ENCODE measurements around the gene GSG1. TPM values are rescaled to one million over a fixed set of nuclear protein-coding genes. Genes with fewer than 3 reads are reported as not detected.

The GSG1 gene
- polyA plus RNA-seq, 4 donors, result 0.85 to 13.2 (median 3.4) TPM

DNA sequence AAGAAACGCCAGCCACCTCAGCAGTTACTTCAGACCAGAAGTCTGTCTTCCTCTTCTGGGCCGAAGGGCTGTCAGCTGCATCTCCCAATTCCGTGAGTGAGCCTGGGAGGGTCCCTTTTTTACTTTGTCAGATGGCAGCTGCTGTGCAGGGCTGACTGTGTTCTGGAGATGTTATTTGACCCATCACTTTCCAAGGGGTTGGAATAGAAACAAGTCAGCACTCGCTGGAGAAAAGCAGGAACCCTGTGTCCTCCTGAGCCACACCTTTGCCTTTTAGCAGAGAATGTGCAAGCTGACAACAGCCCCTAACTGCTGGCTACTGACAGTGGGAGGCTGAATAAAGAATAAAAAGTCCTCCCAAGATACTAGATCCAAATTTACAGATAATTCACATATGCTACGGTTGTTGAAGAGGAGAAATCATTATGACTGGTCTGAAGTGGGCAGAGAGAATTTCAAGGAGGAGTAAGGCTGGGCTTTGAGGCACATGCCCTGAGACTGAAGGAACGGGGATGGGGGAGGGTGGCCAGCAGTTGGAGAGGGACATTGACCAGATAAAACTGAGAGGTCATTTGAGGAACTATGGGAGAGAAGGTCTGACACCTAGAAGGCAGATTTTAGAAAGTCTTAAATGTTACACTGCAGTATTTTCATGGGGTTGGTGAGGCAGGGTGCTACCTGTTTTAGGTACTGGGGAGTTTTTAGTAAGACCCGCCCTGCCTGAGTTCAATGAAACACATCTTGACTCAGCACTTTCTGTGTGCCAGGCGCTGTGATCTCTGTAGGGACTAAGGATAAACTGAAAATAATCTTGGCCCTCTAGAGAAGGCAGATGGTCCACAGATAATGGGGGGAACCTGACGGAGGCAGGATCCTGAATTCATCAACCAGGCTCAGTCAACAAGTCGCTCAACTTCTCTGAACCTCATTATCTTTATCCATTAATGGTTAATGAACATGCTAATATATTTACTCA lies 31.9 kb downstream of the GSG1 start:
- Histone ChIP-seq H3K27ac (ENCODE audit: low read depth in 1 of 3, low read length in 2 of 3) (no peak overlapping the region), H3K36me3 (ENCODE audit: control insufficient read depth in 3 of 3, insufficient read depth in 2 of 3, low read depth in 1 of 3, low read length in 3 of 3) (peaks cover 0 to 20% (median 0%) of the 10 kb centered on the region in 3 donors), H3K4me3 (ENCODE audit: low read depth in 1 of 3, low read length in 3 of 3) (no peak overlapping the region), H3K4me1 (ENCODE audit: control insufficient read depth in 3 of 3, insufficient read depth in 2 of 3, low read depth in 1 of 3, low read length in 2 of 3) (no peaks in the 10 kb centered on the region), H3K9me3 (ENCODE audit: control insufficient read depth in 2 of 2, insufficient read depth in 1 of 2, low read depth in 1 of 2, low read length in 1 of 2) (no peaks in the 10 kb centered on the region), H3K27me3 (ENCODE audit: control insufficient read depth in 3 of 3, insufficient read depth in 3 of 3, low read length in 3 of 3) (no peaks in the 10 kb centered on the region)
- DNase-seq, result no peak
- no peak for FAIRE-seq
- 79 to 81% (median 80%) methylated on average over 10 of the region's 10 CpGs for WGBS, 3 donors

- DNase-seq (no peak), FAIRE-seq (no peak)
- H3K27ac ChIP-seq (ENCODE audit: low read depth in 1 of 3, low read length in 2 of 3), result no peak overlapping the region
- peaks cover 0 to 16% (median 2%) of the 10 kb centered on the region in 3 donors for H3K36me3 ChIP-seq (ENCODE audit: control insufficient read depth in 3 of 3, insufficient read depth in 2 of 3, low read depth in 1 of 3, low read length in 3 of 3)
- no peaks in the 10 kb centered on the region for H3K27me3 ChIP-seq (ENCODE audit: control insufficient read depth in 3 of 3, insufficient read depth in 3 of 3, low read length in 3 of 3)
- WGBS, 3 donors, result 85 to 94% (median 93%) methylated on average over 6 of the region's 6 CpGs
- no peak overlapping the region for H3K4me3 ChIP-seq (ENCODE audit: low read depth in 1 of 3, low read length in 3 of 3)
- H3K4me1 ChIP-seq (ENCODE audit: control insufficient read depth in 3 of 3, insufficient read depth in 2 of 3, low read depth in 1 of 3, low read length in 2 of 3), result no peaks in the 10 kb centered on the region
- H3K9me3 ChIP-seq (ENCODE audit: control insufficient read depth in 2 of 2, insufficient read depth in 1 of 2, low read depth in 1 of 2, low read length in 1 of 2), result no peaks in the 10 kb centered on the region
Observed at GRCh38 chr12:13069380-13069779, 34.1 kb downstream of the GSG1 start.

DNA sequence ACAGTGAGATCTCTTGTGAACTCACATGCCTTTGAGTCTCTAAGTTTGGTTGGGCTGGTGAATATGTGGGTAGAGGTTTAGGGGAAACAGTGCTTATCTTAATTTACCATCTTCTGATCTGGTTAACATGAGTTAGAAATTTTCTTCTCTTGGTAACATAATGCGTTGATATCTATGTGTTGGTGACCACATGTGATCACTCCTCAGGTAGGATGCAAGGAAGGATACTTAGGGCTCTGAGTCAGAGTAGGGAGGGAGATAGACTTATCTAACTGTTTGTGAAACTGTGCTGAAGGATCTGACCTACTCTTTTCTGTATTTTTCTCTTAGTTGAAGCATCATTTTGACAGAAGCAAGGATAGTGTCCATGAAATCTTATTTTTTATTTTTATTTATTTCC lies 36.1 kb downstream of the GSG1 start:
- 78 to 95% (median 82%) methylated on average over 1 of the region's 1 CpG for WGBS, 3 donors
- Histone ChIP-seq H3K27me3 (ENCODE audit: control insufficient read depth in 3 of 3, insufficient read depth in 3 of 3, low read length in 3 of 3) (no peaks in the 10 kb centered on the region), H3K9me3 (ENCODE audit: control insufficient read depth in 2 of 2, insufficient read depth in 1 of 2, low read depth in 1 of 2, low read length in 1 of 2) (no peaks in the 10 kb centered on the region), H3K4me3 (ENCODE audit: low read depth in 1 of 3, low read length in 3 of 3) (no peak overlapping the region), H3K4me1 (ENCODE audit: control insufficient read depth in 3 of 3, insufficient read depth in 2 of 3, low read depth in 1 of 3, low read length in 2 of 3) (no peaks in the 10 kb centered on the region), H3K27ac (ENCODE audit: low read depth in 1 of 3, low read length in 2 of 3) (no peak overlapping the region), H3K36me3 (ENCODE audit: control insufficient read depth in 3 of 3, insufficient read depth in 2 of 3, low read depth in 1 of 3, low read length in 3 of 3) (peaks cover 0 to 17% (median 2%) of the 10 kb centered on the region in 3 donors)
- DNase-seq, result no peak
- no peak for FAIRE-seq

DNA sequence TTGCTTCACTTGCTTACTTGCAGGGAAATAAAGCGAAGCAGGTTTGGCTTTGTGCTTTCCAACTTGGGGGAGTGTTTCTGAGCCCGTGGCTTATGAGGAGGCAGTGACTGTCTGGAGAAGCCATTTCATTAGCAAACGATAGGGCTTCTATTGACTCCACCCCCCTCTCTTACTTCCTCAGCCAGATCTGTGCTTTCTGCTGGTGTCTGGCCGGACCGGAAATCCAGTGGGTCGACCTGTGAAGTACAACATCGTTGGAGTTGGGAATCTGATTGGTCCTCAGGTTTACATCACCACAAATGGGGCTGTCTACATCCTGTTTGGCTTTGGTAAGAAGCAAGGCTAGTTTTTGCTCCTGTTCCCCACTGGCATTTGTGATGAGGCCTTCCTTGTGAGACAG lies 37.0 kb downstream of the GSG1 start:
- peaks cover 0 to 20% (median 2%) of the 10 kb centered on the region in 3 donors for H3K36me3 ChIP-seq (ENCODE audit: control insufficient read depth in 3 of 3, insufficient read depth in 2 of 3, low read depth in 1 of 3, low read length in 3 of 3)

DNA sequence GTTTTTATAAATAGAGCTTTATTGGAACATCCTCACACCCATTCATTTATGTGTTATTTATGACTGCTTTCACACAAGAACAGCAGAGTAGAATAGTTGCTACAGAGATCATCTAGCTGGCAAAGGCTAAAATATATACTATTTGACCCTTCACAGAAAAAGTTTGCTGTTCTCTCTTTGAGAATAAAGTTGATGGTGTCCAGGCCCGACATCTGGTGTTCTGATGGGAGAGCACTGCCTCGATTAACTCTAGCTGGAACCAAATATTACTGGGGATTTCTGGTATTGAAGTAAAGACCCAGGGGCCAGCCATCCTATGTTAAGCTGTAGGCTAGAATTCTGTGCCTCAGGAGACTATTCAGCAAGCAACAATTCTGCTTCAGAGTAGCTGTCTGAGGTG lies 37.5 kb downstream of the GSG1 start:
- Histone ChIP-seq H3K27me3 (ENCODE audit: control insufficient read depth in 3 of 3, insufficient read depth in 3 of 3, low read length in 3 of 3) (no peaks in the 10 kb centered on the region), H3K27ac (ENCODE audit: low read depth in 1 of 3, low read length in 2 of 3) (no peak overlapping the region), H3K9me3 (ENCODE audit: control insufficient read depth in 2 of 2, insufficient read depth in 1 of 2, low read depth in 1 of 2, low read length in 1 of 2) (no peaks in the 10 kb centered on the region), H3K4me1 (ENCODE audit: control insufficient read depth in 3 of 3, insufficient read depth in 2 of 3, low read depth in 1 of 3, low read length in 2 of 3) (no peaks in the 10 kb centered on the region), H3K36me3 (ENCODE audit: control insufficient read depth in 3 of 3, insufficient read depth in 2 of 3, low read depth in 1 of 3, low read length in 3 of 3) (peaks cover 0 to 16% (median 2%) of the 10 kb centered on the region in 3 donors), H3K4me3 (ENCODE audit: low read depth in 1 of 3, low read length in 3 of 3) (no peak overlapping the region)
- no peak for DNase-seq
- WGBS, 3 donors, result 77 to 94% (median 94%) methylated on average over 2 of the region's 2 CpGs
- FAIRE-seq, result no peak

More for the DNA sequence above, 37.0 kb downstream of the GSG1 start:
- no peak overlapping the region for H3K4me3 ChIP-seq (ENCODE audit: low read depth in 1 of 3, low read length in 3 of 3)
- H3K9me3 ChIP-seq (ENCODE audit: control insufficient read depth in 2 of 2, insufficient read depth in 1 of 2, low read depth in 1 of 2, low read length in 1 of 2), result no peaks in the 10 kb centered on the region
- no peak for DNase-seq
- no peak overlapping the region for H3K27ac ChIP-seq (ENCODE audit: low read depth in 1 of 3, low read length in 2 of 3)
- FAIRE-seq, result no peak
- H3K27me3 ChIP-seq (ENCODE audit: control insufficient read depth in 3 of 3, insufficient read depth in 3 of 3, low read length in 3 of 3), result no peaks in the 10 kb centered on the region
- no peaks in the 10 kb centered on the region for H3K4me1 ChIP-seq (ENCODE audit: control insufficient read depth in 3 of 3, insufficient read depth in 2 of 3, low read depth in 1 of 3, low read length in 2 of 3)
- WGBS, 3 donors, result 86 to 92% (median 88%) methylated on average over 7 of the region's 7 CpGs

DNA sequence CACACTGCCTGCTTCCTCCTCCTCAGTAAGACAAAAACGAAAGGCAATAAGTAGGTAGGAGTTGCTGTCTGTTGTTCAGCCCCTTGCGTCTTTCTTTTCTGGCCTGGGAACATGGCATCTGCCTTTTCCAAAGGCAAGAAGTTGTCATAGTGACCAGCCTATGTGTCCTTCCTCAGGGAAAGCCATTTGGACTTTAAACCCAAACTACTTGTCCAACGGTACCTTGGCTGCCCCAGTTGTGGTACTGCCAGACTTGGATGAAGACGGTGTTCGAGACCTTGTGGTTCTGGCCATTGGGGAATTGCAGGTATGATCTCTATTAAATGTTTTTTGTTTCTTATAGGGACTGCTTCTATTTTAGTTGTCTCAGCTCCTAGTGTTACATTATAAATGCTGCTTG lies 40.8 kb downstream of the GSG1 start:
- Histone ChIP-seq H3K27me3 (ENCODE audit: control insufficient read depth in 3 of 3, insufficient read depth in 3 of 3, low read length in 3 of 3) (no peaks in the 10 kb centered on the region), H3K4me3 (ENCODE audit: low read depth in 1 of 3, low read length in 3 of 3) (no peak overlapping the region), H3K27ac (ENCODE audit: low read depth in 1 of 3, low read length in 2 of 3) (no peak overlapping the region), H3K9me3 (ENCODE audit: control insufficient read depth in 2 of 2, insufficient read depth in 1 of 2, low read depth in 1 of 2, low read length in 1 of 2) (no peaks in the 10 kb centered on the region), H3K36me3 (ENCODE audit: control insufficient read depth in 3 of 3, insufficient read depth in 2 of 3, low read depth in 1 of 3, low read length in 3 of 3) (peaks cover 0 to 15% (median 5%) of the 10 kb centered on the region in 3 donors), H3K4me1 (ENCODE audit: control insufficient read depth in 3 of 3, insufficient read depth in 2 of 3, low read depth in 1 of 3, low read length in 2 of 3) (no peaks in the 10 kb centered on the region)
- WGBS, 3 donors, result 77 to 93% (median 85%) methylated on average over 5 of the region's 5 CpGs
- DNase-seq (no peak), FAIRE-seq (no peak)

GRCh38 chr12:13061377-13061776 lies 42.1 kb downstream of the GSG1 start:
- WGBS, 3 donors, result 79 to 88% (median 83%) methylated on average over 5 of the region's 5 CpGs
- peaks cover 0 to 12% (median 3%) of the 10 kb centered on the region in 3 donors for H3K36me3 ChIP-seq (ENCODE audit: control insufficient read depth in 3 of 3, insufficient read depth in 2 of 3, low read depth in 1 of 3, low read length in 3 of 3)
- H3K4me1 ChIP-seq (ENCODE audit: control insufficient read depth in 3 of 3, insufficient read depth in 2 of 3, low read depth in 1 of 3, low read length in 2 of 3), result no peaks in the 10 kb centered on the region
- FAIRE-seq (no peak), DNase-seq (no peak)
- no peaks in the 10 kb centered on the region for H3K27me3 ChIP-seq (ENCODE audit: control insufficient read depth in 3 of 3, insufficient read depth in 3 of 3, low read length in 3 of 3)
- no peaks in the 10 kb centered on the region for H3K9me3 ChIP-seq (ENCODE audit: control insufficient read depth in 2 of 2, insufficient read depth in 1 of 2, low read depth in 1 of 2, low read length in 1 of 2)
- H3K27ac ChIP-seq (ENCODE audit: low read depth in 1 of 3, low read length in 2 of 3), result no peak overlapping the region
- H3K4me3 ChIP-seq (ENCODE audit: low read depth in 1 of 3, low read length in 3 of 3), result no peak overlapping the region

DNA sequence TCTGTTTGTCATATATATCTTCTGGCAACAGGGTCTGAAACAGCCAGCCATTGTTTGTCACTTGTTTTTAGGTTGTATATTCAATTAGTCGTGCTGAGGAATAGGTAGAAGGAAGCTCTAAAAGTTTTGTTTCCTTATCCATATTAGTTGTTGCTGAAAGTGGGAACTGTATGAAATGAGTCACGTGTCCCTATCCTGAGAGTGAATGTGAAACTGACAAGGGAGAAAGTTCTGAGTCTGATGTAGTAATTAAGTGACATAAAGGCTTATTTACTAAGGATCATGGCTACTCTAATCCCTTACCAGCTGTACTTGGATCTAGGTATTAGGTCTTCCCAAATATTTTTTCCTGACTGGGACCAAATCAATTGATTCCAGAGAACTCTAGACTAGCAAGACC lies 42.9 kb downstream of the GSG1 start:
- no peak for FAIRE-seq
- WGBS, 3 donors, result 24 to 53% (median 40%) methylated on average over 2 of the region's 2 CpGs

More for the DNA sequence above, 42.9 kb downstream of the GSG1 start:
- Histone ChIP-seq H3K27ac (ENCODE audit: low read depth in 1 of 3, low read length in 2 of 3) (no peak overlapping the region), H3K27me3 (ENCODE audit: control insufficient read depth in 3 of 3, insufficient read depth in 3 of 3, low read length in 3 of 3) (no peaks in the 10 kb centered on the region), H3K9me3 (ENCODE audit: control insufficient read depth in 2 of 2, insufficient read depth in 1 of 2, low read depth in 1 of 2, low read length in 1 of 2) (no peaks in the 10 kb centered on the region), H3K4me3 (ENCODE audit: low read depth in 1 of 3, low read length in 3 of 3) (no peak overlapping the region), H3K4me1 (ENCODE audit: control insufficient read depth in 3 of 3, insufficient read depth in 2 of 3, low read depth in 1 of 3, low read length in 2 of 3) (no peaks in the 10 kb centered on the region), H3K36me3 (ENCODE audit: control insufficient read depth in 3 of 3, insufficient read depth in 2 of 3, low read depth in 1 of 3, low read length in 3 of 3) (peaks cover 0 to 17% (median 6%) of the 10 kb centered on the region in 3 donors)
- DNase-seq, result peak; percentile 22 to 65

Data from small intestine (tissue), 7 donors.